ENCODE data around the gene ANO7.

DNA sequence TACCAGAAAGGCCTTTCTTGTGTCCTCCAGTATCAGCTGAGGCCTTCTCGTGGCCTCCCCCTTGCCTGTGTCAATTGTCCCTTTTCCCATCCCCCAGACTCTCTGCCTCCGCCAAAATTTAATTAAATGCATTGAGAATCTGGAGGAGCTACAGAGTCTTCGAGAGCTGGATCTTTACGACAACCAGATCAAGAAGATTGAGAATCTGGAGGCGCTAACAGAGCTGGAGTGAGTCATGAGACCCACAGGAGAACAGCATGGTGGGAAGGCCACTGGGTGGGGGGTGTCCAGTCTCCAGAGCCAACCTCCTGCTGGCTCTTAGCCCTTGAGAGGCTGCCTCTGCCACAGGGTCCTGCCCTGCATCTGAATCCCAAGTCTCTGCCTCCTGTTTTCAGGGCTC lies 29.4 kb upstream of the ANO7 start:
- TF ChIP-seq CTCF (IDR thresholded peaks at IDR 0.05; ENCODE audit: borderline replicate concordance, extremely low read depth, low read length, poor library complexity, severe bottlenecking) = no peak
- TF ChIP-seq EZH2 (IDR thresholded peaks at IDR 0.05; ENCODE audit: borderline replicate concordance, low read depth, low read length, severe bottlenecking) = no peak

Measured in DND-41 (cell line).